ENCODE measurements around the gene DKK2.
A peak's percentile ranks its signal among the peaks of the same experiment; 100 is the strongest.

DKK2 gene

GRCh38 chr4:107044170-107044569 lies 8.1 kb upstream of the DKK2 start:
- TF ChIP-seq TCF12 (IDR thresholded peaks at IDR 0.05; ENCODE audit: low read depth), result no peak
- peak; percentile 21; the same call in 1 of the 2 replicates for TF ChIP-seq RAD21 (IDR thresholded peaks at IDR 0.05; ENCODE audit: low read depth)

GRCh38 chr4:107037199-107037584 lies 1.1 kb upstream of the DKK2 start:
- no peak for TF ChIP-seq TEAD4 (IDR thresholded peaks at IDR 0.05)
- TF ChIP-seq CEBPB (IDR thresholded peaks at IDR 0.05), result no peak
- TF ChIP-seq EP300 (IDR thresholded peaks at IDR 0.05; ENCODE audit: borderline replicate concordance), result no peak
- no peak for TF ChIP-seq USF1 (IDR thresholded peaks at IDR 0.05)
- no peak for TF ChIP-seq YY1 (IDR thresholded peaks at IDR 0.05; ENCODE audit: low read depth)
- peak; percentile 44 for TF ChIP-seq RAD21 (IDR thresholded peaks at IDR 0.05; ENCODE audit: low read depth)

- no peak for TF ChIP-seq TCF12 (IDR thresholded peaks at IDR 0.05; ENCODE audit: low read depth)
- TF ChIP-seq USF1 (IDR thresholded peaks at IDR 0.05), result no peak
- TF ChIP-seq REST (IDR thresholded peaks at IDR 0.05; ENCODE audit: low read depth), result no peak
- TF ChIP-seq FOXM1 (IDR thresholded peaks at IDR 0.05; ENCODE audit: borderline replicate concordance, low read depth), result no peak
- TF ChIP-seq MAX (IDR thresholded peaks at IDR 0.05), result no peak
- no peak for TF ChIP-seq NFIC (IDR thresholded peaks at IDR 0.05)
- no peak for TF ChIP-seq EP300 (IDR thresholded peaks at IDR 0.05; ENCODE audit: borderline replicate concordance)
Observed at GRCh38 chr4:107036584-107037198, 578 bp upstream of the DKK2 start.

- no peak for TF ChIP-seq RAD21 (IDR thresholded peaks at IDR 0.05; ENCODE audit: low read depth)
- TF ChIP-seq ZBTB7A (IDR thresholded peaks at IDR 0.05; ENCODE audit: low read depth), result no peak
- TF ChIP-seq CREB1 (IDR thresholded peaks at IDR 0.05; ENCODE audit: low read depth), result no peak
- no peak for TF ChIP-seq NFIC (IDR thresholded peaks at IDR 0.05)
- no peak for TF ChIP-seq CEBPB (IDR thresholded peaks at IDR 0.05)
- TF ChIP-seq USF1 (IDR thresholded peaks at IDR 0.05), result no peak
- TF ChIP-seq FOXM1 (IDR thresholded peaks at IDR 0.05; ENCODE audit: borderline replicate concordance, low read depth), result no peak
Observed at GRCh38 chr4:107034996-107035818, 906 bp downstream of the DKK2 start.

GRCh38 chr4:107034091-107034995 lies 1.8 kb downstream of the DKK2 start:
- TF ChIP-seq NFIC (IDR thresholded peaks at IDR 0.05) (no peak), EP300 (IDR thresholded peaks at IDR 0.05; ENCODE audit: borderline replicate concordance) (no peak), CREB1 (IDR thresholded peaks at IDR 0.05; ENCODE audit: low read depth) (no peak), RAD21 (IDR thresholded peaks at IDR 0.05; ENCODE audit: low read depth) (no peak), FOXM1 (IDR thresholded peaks at IDR 0.05; ENCODE audit: borderline replicate concordance, low read depth) (no peak), TAF1 (IDR thresholded peaks at IDR 0.05; ENCODE audit: low read depth) (no peak), USF1 (IDR thresholded peaks at IDR 0.05) (no peak), CEBPB (IDR thresholded peaks at IDR 0.05) (no peak), EGR1 (IDR thresholded peaks at IDR 0.05) (no peak), ZBTB7A (IDR thresholded peaks at IDR 0.05; ENCODE audit: low read depth) (no peak), TEAD4 (IDR thresholded peaks at IDR 0.05) (no peak), REST (IDR thresholded peaks at IDR 0.05; ENCODE audit: low read depth) (no peak), MAX (IDR thresholded peaks at IDR 0.05) (no peak), YY1 (IDR thresholded peaks at IDR 0.05; ENCODE audit: low read depth) (no peak), TCF12 (IDR thresholded peaks at IDR 0.05; ENCODE audit: low read depth) (no peak)

All from Ishikawa (cell line).